ENCODE results near the gene OR7A10. TPM values are rescaled to one million over a fixed set of nuclear protein-coding genes. Genes with fewer than 3 reads are reported as not detected.

Gene OR7A10
- total RNA-seq, 1 experiment from 2014 or later = not detected

DNA sequence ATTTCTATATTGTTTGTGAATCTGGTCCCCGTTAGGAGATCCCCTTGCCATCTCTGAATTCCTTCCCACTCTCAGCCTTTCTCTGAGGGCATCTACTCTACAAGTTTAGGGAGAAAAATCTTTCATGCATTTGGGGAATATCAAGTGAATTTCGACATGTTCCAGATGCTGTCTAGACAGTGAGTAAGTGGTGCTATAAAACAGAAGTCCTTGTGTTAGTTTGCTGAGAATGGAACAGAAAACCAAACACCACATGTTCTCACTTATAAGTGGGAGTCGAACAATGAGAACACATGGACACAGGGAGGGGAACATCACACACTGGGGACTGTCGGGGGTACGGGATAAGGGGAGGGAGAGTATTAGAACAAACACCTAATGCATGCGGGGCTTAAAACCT, 5.1 kb downstream of the OR7A10 start:
- no TSS peak for BruUV-seq (replicated peaks)
- peaks cover 19% of the 10 kb centered on the region for H3K27me3 Mint-ChIP-seq (ENCODE audit: insufficient read depth, unreplicated experiment)
- H3K4me3 ChIP-seq (ENCODE audit: low read depth, low read length) = no peak overlapping the region
- H3K36me3 Mint-ChIP-seq (ENCODE audit: insufficient read depth, unreplicated experiment) = no peaks in the 10 kb centered on the region
- H3K36me3 ChIP-seq (ENCODE audit: control insufficient read depth, insufficient read depth, low read length) = no peaks in the 10 kb centered on the region
- H3K27ac Mint-ChIP-seq (ENCODE audit: unreplicated experiment) = no peak overlapping the region
- TF ChIP-seq, protein P1, sequence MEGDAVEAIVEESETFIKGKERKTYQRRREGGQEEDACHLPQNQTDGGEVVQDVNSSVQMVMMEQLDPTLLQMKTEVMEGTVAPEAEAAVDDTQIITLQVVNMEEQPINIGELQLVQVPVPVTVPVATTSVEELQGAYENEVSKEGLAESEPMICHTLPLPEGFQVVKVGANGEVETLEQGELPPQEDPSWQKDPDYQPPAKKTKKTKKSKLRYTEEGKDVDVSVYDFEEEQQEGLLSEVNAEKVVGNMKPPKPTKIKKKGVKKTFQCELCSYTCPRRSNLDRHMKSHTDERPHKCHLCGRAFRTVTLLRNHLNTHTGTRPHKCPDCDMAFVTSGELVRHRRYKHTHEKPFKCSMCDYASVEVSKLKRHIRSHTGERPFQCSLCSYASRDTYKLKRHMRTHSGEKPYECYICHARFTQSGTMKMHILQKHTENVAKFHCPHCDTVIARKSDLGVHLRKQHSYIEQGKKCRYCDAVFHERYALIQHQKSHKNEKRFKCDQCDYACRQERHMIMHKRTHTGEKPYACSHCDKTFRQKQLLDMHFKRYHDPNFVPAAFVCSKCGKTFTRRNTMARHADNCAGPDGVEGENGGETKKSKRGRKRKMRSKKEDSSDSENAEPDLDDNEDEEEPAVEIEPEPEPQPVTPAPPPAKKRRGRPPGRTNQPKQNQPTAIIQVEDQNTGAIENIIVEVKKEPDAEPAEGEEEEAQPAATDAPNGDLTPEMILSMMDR (IDR thresholded peaks at IDR 0.05; ENCODE audit: insufficient read depth in 1 of 2, low read depth in 1 of 2, low read length in 1 of 2, severe bottlenecking in 1 of 2, unreplicated experiment in 1 of 2) = no peak
- H3K9me3 Mint-ChIP-seq (ENCODE audit: unreplicated experiment) = no peaks in the 10 kb centered on the region
- H3K4me1 ChIP-seq = no peaks in the 10 kb centered on the region
- intact Hi-C loops (cut with micrococcal nuclease; ENCODE audit: unreplicated experiment) = no loop called here
- no peaks in the 10 kb centered on the region for H3K4me1 Mint-ChIP-seq (ENCODE audit: low read depth, unreplicated experiment)
- H3K9me3 ChIP-seq = peaks cover 4% of the 10 kb centered on the region; the same call in 1 of the 2 replicates
- no peaks in the 10 kb centered on the region; the same call in 1 of the 2 replicates for H3K27me3 ChIP-seq (replicated peaks; ENCODE audit: control insufficient read depth, insufficient read depth, low read length)
- ChIA-PET CTCF (no interaction called here), POLR2A (no interaction called here)
- H3K4me3 Mint-ChIP-seq (ENCODE audit: unreplicated experiment) = no peak overlapping the region
- DNase-seq = no peak

DNA sequence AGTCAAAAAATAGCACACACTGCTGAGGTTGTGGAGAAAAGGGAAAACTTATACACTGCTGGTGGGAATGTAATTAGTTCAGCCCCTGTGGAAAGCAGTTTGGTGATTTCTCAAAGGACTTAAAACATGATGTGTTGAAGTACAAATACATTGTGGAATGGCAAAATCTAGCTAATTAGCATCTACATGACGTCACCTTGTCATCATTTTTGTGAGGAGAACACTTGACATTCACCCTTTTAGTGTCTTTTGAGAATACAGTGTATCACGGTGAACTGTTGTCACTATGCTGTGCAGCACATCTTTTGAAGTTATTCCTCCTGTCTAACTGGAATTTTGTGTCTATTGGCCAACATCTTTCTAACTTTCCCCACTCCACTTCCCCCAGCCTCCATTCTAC, 5.6 kb downstream of the OR7A10 start:
- Mint-ChIP-seq H3K27ac (ENCODE audit: unreplicated experiment) (no peak overlapping the region), H3K27me3 (ENCODE audit: insufficient read depth, unreplicated experiment) (peaks cover 18% of the 10 kb centered on the region), H3K4me1 (ENCODE audit: low read depth, unreplicated experiment) (no peaks in the 10 kb centered on the region), H3K4me3 (ENCODE audit: unreplicated experiment) (no peak overlapping the region), H3K36me3 (ENCODE audit: insufficient read depth, unreplicated experiment) (no peaks in the 10 kb centered on the region), H3K9me3 (ENCODE audit: unreplicated experiment) (no peaks in the 10 kb centered on the region)
- TF ChIP-seq, protein P1 (IDR thresholded peaks at IDR 0.05; ENCODE audit: insufficient read depth in 1 of 2, low read depth in 1 of 2, low read length in 1 of 2, severe bottlenecking in 1 of 2, unreplicated experiment in 1 of 2) = no peak
- Histone ChIP-seq H3K4me1 (no peaks in the 10 kb centered on the region), H3K27me3 (replicated peaks; ENCODE audit: control insufficient read depth, insufficient read depth, low read length) (no peaks in the 10 kb centered on the region; the same call in 1 of the 2 replicates), H3K36me3 (ENCODE audit: control insufficient read depth, insufficient read depth, low read length) (no peaks in the 10 kb centered on the region), H3K4me3 (ENCODE audit: low read depth, low read length) (no peak overlapping the region), H3K9me3 (peaks cover 4% of the 10 kb centered on the region; the same call in 1 of the 2 replicates)
- intact Hi-C loops (cut with micrococcal nuclease; ENCODE audit: unreplicated experiment) = no loop called here
- ChIA-PET POLR2A (no interaction called here), CTCF (no interaction called here)
- no peak for DNase-seq
- no TSS peak for BruUV-seq (replicated peaks)

DNA sequence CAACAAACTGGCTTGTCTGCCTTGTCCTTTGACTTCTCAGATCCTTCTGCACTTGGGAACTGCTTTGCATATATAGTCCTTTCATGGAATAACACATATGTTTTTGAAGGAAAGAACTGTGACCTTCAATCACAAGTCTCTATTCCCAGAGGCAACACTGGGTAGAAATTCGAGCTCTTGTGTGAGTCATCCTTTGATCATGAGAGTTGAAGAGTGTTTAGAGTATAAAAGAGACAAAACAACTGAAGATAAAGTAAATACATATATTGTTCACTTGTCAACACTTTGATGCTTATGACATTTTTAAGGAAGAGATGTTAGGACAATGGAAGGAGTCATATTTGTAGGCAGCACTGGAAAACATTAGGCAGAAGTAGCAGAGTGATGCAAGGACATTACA, 8.5 kb downstream of the OR7A10 start:
- CTCF ChIA-PET = no interaction called here
- H3K27ac Mint-ChIP-seq (ENCODE audit: unreplicated experiment) = no peak overlapping the region
- H3K27me3 Mint-ChIP-seq (ENCODE audit: insufficient read depth, unreplicated experiment) = peaks cover 17% of the 10 kb centered on the region
- H3K27me3 ChIP-seq (replicated peaks; ENCODE audit: control insufficient read depth, insufficient read depth, low read length) = no peaks in the 10 kb centered on the region; the same call in 1 of the 2 replicates
- H3K9me3 ChIP-seq = peaks cover 4% of the 10 kb centered on the region; the same call in 1 of the 2 replicates
- no peaks in the 10 kb centered on the region for H3K4me1 Mint-ChIP-seq (ENCODE audit: low read depth, unreplicated experiment)
- H3K36me3 ChIP-seq (ENCODE audit: control insufficient read depth, insufficient read depth, low read length) = no peaks in the 10 kb centered on the region
- intact Hi-C loops (cut with micrococcal nuclease; ENCODE audit: unreplicated experiment) = no loop called here
- no peaks in the 10 kb centered on the region for H3K36me3 Mint-ChIP-seq (ENCODE audit: insufficient read depth, unreplicated experiment)
- no peak for DNase-seq
- BruUV-seq (replicated peaks) = no TSS peak
- POLR2A ChIA-PET = no interaction called here
- no peak overlapping the region for H3K4me3 ChIP-seq (ENCODE audit: low read depth, low read length)
- TF ChIP-seq, protein P1 (IDR thresholded peaks at IDR 0.05; ENCODE audit: insufficient read depth in 1 of 2, low read depth in 1 of 2, low read length in 1 of 2, severe bottlenecking in 1 of 2, unreplicated experiment in 1 of 2) = no peak
- H3K9me3 Mint-ChIP-seq (ENCODE audit: unreplicated experiment) = no peaks in the 10 kb centered on the region
- no peak overlapping the region for H3K4me3 Mint-ChIP-seq (ENCODE audit: unreplicated experiment)
- no peaks in the 10 kb centered on the region for H3K4me1 ChIP-seq
